ENCODE results near the gene CD4.

The CD4 gene

DNA sequence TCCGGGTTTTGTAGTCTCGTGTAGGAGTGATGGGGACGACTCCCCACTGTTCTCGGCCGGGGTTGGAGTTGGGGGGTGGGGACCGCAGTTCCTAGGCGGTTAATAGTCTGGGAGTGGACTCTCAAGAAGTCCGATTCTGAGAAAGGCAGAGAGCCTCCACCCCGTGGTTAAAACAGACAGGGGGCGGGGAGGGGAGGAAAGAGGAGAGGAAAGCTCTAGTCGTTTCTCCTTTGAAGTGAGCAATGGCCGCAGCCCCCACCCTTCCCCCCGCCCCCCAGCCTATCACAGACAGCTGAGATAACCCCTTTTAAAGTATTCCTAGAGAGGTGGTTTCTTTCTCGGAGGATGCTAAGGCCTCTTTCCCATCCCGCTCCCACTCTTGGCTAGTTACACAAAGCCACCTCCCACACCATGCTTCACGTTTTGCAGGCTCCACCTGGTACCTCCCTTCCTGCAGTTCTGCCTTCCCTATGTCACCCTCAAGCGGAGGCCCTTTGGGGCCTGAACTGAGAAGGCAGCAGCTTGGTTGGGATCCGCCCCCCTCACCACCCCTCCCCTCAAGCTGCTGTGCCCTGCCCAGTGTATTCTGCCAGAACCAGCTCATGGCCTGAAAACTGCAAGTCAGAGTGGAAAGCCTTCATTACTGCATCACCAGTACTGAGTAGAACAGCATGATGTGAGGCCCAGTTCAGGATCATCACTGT lies 63.5 kb downstream of the CD4 start:
- peak; percentile 90 for DNase-seq (ENCODE audit: low read depth)
- TF ChIP-seq, protein P1, sequence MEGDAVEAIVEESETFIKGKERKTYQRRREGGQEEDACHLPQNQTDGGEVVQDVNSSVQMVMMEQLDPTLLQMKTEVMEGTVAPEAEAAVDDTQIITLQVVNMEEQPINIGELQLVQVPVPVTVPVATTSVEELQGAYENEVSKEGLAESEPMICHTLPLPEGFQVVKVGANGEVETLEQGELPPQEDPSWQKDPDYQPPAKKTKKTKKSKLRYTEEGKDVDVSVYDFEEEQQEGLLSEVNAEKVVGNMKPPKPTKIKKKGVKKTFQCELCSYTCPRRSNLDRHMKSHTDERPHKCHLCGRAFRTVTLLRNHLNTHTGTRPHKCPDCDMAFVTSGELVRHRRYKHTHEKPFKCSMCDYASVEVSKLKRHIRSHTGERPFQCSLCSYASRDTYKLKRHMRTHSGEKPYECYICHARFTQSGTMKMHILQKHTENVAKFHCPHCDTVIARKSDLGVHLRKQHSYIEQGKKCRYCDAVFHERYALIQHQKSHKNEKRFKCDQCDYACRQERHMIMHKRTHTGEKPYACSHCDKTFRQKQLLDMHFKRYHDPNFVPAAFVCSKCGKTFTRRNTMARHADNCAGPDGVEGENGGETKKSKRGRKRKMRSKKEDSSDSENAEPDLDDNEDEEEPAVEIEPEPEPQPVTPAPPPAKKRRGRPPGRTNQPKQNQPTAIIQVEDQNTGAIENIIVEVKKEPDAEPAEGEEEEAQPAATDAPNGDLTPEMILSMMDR (IDR thresholded peaks at IDR 0.05; ENCODE audit: insufficient read depth, low read depth, low read length, missing control alignments), result no peak

DNA sequence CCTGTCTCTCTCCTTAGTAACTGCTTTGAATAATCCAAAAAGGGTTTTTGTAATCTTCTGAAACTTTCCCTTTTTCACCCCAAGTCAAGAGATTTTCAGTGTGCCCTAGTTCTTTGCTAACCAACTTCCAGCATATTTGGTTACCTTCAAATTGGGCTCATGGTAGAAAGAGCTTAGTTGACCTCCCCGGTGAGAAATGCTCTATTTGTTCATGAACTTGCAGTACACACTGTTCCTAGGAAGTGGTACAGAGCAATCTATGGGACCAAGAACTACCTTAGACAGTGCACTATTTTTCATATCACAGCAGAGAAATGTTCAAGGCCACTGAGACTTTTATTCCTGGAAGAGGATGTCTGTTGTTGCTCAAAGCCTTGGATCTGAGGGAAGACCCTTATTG lies 64.3 kb downstream of the CD4 start:
- DNase-seq (ENCODE audit: low read depth), result no peak
- TF ChIP-seq, protein P1 (IDR thresholded peaks at IDR 0.05; ENCODE audit: insufficient read depth, low read depth, low read length, missing control alignments), result no peak
- H3K4me3 ChIP-seq (ENCODE audit: low read length), result peak overlapping the region; percentile 97

More for the DNA sequence above, 63.5 kb downstream of the CD4 start:
- H3K4me3 ChIP-seq (ENCODE audit: low read length), result peak overlapping the region; percentile 97

DNA sequence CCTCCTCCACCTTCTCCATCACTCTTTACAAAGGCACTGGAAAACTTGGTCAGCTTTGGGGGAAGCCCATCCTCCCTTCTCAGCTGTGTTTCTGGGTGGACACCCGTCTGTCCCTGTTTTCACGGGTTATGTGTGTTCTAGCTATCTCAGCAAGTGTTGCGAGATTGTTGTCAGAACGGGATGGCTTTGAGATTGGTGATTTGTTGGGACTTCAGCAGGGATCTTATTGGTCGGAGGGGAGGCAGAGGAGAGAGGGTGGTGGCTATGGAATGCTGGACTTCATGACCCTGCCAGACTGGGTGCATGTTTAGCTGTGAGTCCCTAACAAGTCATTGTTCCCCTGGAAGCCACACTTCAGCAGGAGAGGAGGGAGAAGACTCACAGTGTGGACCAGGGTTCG lies 64.7 kb downstream of the CD4 start:
- TF ChIP-seq, protein P1 (IDR thresholded peaks at IDR 0.05; ENCODE audit: insufficient read depth, low read depth, low read length, missing control alignments), result no peak
- H3K4me3 ChIP-seq (ENCODE audit: low read length), result no peak overlapping the region
- DNase-seq (ENCODE audit: low read depth), result no peak

DNA sequence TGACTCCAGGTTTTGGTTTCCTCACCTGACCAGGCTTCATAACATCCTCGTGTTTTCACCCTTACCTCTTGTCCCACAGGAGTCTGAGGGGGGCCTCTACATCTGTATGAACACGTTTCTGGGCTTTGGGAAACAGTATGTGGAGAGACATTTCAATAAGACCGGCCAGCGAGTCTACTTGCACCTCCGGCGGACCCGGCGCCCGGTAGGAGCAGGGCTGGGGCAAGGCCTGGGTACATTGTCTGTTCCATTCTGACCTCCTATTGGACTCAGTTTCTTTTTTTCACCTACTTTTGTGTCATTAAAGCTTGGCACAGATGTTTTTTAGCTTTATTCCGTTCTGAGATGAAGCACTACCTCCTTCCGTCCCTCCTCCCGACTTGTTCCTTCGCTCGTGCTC lies 66.0 kb downstream of the CD4 start:
- TF ChIP-seq, protein P1 (IDR thresholded peaks at IDR 0.05; ENCODE audit: insufficient read depth, low read depth, low read length, missing control alignments), result no peak
- H3K4me3 ChIP-seq (ENCODE audit: low read length), result no peak overlapping the region

DNA sequence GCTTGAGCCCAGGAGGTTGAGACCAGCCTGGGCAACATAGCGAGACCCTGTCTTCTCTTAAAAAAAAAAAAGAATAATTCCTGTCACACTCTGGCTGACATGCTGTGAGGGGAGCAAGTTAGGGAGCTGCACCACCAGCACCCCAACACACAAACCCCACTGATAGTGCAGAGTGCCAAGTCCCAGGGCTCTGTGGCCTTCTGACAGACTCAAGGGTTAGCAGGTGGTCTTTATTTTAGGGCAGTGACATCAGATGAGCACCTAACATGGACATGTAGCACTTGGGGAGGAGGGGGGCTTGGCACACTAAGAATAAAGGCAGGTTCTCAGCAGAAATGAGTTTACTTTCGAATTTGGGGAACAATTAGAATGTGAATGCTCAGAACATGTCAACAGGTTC lies 69.5 kb downstream of the CD4 start:
- H3K4me3 ChIP-seq (ENCODE audit: low read length), result no peak overlapping the region
- TF ChIP-seq, protein P1 (IDR thresholded peaks at IDR 0.05; ENCODE audit: insufficient read depth, low read depth, low read length, missing control alignments), result no peak
- no peak for DNase-seq (ENCODE audit: low read depth)

More for the DNA sequence above, 66.0 kb downstream of the CD4 start:
- no peak for DNase-seq (ENCODE audit: low read depth)

DNA sequence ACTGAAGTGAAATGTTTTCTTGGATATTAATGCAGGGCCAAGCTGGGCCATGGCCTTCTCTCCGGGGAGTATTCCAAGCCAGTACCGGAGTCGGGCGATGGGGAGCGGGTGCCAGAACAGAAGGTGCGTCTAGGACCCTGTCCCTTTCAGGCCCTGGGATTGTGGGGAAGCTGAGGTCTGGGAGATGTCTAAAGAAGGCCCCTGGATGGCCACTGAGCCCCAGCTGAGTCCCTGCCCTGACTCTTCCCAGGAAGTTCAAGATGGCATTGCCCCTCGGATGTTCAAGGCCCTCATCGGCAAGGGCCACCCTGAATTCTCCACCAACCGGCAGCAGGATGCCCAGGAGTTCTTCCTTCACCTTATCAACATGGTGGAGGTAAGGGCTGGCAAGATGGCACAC lies 70.8 kb downstream of the CD4 start:
- no peak overlapping the region for H3K4me3 ChIP-seq (ENCODE audit: low read length)
- DNase-seq (ENCODE audit: low read depth), result no peak
- TF ChIP-seq, protein P1 (IDR thresholded peaks at IDR 0.05; ENCODE audit: insufficient read depth, low read depth, low read length, missing control alignments), result no peak

DNA sequence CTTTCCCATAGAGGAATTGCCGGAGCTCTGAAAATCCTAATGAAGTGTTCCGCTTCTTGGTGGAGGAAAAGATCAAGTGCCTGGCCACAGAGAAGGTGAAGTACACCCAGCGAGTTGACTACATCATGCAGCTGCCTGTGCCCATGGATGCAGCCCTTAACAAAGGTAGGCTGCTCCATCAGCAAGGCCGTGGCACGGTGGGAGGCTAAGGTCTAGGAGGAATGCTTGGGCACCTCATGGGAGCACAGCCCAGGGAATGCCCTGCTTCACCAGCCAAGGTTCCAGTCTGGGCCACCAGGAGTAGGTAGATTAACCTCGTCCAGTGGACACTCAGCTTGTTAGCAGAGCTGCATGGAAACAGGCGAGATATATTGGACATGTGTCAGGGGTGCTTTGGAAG lies 71.6 kb downstream of the CD4 start:
- TF ChIP-seq, protein P1 (IDR thresholded peaks at IDR 0.05; ENCODE audit: insufficient read depth, low read depth, low read length, missing control alignments), result no peak
- no peak for DNase-seq (ENCODE audit: low read depth)
- H3K4me3 ChIP-seq (ENCODE audit: low read length), result no peak overlapping the region
